NOMO-1 treated with DMSO at 0.1 percent for 48 hours (cell line): ENCODE data around the gene OBSCN.
A peak's percentile ranks its signal among the peaks of the same experiment; 100 is the strongest.

Experiments used
- DNase-seq: peaks from one replicate; lab custom pipeline; 2025; ENCODE audit not compliant: unreplicated experiment; lab: John Stamatoyannopoulos, UW

Gene OBSCN, protein sequence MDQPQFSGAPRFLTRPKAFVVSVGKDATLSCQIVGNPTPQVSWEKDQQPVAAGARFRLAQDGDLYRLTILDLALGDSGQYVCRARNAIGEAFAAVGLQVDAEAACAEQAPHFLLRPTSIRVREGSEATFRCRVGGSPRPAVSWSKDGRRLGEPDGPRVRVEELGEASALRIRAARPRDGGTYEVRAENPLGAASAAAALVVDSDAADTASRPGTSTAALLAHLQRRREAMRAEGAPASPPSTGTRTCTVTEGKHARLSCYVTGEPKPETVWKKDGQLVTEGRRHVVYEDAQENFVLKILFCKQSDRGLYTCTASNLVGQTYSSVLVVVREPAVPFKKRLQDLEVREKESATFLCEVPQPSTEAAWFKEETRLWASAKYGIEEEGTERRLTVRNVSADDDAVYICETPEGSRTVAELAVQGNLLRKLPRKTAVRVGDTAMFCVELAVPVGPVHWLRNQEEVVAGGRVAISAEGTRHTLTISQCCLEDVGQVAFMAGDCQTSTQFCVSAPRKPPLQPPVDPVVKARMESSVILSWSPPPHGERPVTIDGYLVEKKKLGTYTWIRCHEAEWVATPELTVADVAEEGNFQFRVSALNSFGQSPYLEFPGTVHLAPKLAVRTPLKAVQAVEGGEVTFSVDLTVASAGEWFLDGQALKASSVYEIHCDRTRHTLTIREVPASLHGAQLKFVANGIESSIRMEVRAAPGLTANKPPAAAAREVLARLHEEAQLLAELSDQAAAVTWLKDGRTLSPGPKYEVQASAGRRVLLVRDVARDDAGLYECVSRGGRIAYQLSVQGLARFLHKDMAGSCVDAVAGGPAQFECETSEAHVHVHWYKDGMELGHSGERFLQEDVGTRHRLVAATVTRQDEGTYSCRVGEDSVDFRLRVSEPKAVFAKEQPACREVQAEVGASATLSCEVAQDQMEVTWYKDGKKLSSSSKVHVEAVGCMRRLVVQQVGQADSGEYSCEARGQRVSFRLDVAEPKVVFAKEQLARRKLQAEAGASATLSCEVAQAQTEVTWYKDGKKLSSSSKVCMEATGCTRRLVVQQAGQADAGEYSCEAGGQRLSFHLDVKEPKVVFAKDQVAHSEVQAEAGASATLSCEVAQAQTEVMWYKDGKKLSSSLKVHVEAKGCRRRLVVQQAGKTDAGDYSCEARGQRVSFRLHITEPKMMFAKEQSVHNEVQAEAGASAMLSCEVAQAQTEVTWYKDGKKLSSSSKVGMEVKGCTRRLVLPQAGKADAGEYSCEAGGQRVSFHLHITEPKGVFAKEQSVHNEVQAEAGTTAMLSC (N-terminal part only)

DNA sequence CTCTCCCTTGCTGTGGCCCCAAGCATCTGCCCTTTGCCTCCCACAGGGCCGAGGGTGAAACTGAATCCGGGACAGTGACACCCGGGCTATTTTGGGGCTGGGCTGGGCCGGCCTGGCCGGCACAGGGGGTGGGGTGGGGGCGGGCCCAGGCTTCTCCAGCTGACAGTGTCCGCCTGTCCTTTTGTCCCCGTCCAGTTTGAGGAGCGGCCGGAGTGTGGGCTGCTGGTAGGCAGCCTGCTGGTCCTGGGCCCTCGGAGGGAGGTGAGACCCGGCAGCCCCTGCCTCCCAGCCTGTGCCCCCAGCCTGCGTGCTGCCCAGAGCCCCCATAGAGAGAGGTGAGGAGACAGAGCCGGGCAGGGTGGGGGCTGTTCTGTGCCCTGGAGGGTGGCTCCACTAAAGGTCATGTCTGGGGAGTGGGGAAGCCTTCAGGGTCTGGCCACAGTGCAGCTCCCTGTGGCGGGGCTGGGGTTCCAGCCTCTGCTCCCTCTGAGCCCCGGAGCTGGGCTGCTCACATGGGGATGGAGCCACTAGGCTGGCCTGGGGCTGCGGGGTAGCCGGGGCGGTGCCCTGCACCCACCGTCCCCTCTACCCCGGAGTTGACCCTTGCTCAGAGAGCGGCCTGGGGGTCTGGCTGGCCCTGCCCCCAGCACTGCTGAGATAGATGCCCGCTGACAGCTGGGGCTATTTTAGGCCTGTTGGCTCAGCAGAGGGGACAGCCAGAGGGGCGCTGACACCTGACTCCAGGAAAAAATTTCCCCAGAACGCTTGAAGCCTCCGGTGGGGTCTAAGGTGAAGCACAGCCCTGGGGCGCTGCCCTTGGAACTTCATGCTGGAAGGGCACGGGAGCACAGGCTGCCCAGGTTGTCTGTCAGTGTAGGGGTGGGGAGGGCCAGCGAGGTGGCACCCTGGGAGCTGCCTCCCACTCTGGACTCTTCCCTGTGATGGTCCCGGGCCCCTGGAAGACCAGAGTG lies at the start of gene OBSCN:
Gene OBSCN (plus strand): TSS at position 194 of the 971 bp plus-strand sequence. CDS start 3,740 bp downstream, outside the sequence.
- no peak for DNase-seq

DNA sequence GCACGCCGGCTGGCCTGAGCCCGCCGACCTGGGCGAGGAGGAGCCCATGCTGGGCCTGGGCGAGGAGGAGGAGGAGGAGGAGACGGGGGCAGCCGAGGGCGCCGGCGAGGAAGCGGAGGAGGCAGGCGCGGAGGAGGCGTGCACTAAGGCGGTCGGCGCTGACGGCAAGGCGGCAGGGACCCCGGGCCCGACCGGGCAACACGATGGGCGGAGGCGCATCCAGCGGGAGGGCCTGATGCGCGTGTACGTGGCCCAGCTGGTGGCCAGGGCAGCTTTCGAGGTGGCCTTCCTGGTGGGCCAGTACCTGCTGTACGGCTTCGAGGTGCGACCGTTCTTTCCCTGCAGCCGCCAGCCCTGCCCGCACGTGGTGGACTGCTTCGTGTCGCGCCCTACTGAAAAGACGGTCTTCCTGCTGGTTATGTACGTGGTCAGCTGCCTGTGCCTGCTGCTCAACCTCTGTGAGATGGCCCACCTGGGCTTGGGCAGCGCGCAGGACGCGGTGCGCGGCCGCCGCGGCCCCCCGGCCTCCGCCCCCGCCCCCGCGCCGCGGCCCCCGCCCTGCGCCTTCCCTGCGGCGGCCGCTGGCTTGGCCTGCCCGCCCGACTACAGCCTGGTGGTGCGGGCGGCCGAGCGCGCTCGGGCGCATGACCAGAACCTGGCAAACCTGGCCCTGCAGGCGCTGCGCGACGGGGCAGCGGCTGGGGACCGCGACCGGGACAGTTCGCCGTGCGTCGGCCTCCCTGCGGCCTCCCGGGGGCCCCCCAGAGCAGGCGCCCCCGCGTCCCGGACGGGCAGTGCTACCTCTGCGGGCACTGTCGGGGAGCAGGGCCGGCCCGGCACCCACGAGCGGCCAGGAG lies 49.5 kb upstream of the OBSCN start:
- no peak for DNase-seq

DNA sequence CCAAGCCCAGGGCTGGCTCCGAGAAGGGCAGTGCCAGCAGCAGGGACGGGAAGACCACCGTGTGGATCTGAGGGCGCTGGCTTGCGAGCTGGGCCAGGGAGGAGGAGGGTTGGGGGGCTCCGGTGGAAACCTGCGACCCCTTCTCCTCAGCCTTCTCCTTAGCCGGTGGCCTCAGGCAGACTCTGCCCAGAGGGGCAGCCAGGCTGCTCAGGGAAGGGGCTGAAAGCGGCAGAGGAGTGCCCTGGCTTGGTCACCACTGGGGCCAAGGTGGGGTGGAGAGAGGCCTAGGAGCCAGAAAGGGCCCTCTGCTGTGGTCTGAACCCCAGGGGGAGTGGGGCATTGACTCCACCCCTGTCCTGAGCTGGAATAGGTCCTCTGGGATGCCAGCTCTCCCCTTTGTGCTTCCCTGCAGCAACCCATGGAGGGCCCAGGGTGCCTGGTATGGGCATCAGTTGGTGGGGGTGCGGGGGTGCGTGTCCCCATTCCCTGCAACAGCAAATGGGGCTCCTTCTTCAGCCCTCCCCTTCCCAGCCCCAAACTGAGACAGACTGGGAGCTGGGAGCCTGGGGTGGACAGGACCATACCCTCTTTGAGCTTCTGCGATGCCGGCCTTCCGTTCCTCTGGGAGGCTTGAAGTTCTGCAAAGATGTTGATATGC lies 48.7 kb upstream of the OBSCN start:
- DNase-seq, result no peak

DNA sequence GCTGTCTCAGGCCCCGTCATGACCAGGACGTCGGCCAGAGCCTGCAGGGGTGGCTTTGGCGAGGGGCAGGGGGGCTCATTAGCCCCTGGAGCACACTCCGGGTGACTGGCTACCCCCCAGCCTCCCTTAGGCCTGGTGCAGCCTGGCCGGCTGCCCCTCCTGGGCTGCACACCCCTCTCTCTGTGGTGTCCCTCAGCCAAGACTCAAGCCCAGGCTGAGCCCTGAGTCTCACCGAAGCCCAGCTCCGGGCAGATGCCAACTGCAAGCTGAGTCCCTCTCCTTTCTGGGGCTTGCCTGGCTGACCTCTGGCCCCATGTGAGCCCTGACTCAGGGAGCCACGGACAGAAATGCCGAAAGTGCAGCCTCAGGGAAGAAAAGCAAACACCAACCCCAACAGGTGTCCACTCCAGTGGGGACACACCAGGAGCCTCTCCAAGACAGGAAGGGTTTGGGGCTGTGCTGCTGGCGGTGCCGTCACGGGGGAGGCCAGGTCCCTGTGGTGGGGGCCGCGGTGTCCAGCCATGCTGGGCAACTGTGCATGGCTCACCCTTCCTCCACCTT lies 47.6 kb upstream of the OBSCN start:
- DNase-seq, result no peak

DNA sequence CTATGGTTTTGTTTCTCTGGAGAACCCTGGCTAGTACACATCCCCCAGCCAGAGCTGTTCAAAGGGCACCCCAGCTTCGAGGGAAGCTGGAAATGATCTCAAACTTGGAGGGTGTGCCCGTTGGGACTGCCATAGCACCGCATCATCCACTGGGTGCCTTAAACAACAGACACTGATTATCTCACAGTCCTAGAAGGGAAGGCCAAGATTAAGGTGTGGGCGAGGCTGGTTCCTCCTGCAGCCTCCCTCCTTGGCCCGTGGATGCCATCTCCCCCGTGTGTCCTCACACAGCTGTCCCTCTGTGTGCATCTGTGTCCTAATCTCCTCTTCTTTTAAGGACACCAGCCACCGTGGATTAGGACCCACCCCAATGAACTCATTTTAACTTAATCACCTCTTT lies 46.5 kb upstream of the OBSCN start:
- DNase-seq, result no peak

DNA sequence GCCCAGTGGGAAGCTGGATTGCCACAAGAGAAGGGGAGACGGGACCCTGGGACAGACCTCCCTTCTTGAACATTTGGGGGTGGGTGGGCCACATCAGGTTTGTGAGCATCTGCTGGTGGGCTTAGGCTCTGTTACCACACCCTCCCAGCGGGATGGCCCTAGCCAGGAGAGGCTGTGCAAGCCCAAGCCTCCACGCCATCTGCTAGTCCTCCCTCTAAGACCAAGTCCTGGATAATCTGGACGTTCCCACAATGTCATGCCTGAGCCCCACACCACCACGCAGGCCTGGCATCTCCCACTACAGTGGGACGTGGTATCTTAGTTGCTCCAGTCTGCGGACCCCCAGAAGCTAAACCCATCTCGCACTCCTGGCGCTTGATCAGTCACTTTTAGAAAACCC lies 46.0 kb upstream of the OBSCN start:
- DNase-seq, result no peak

DNA sequence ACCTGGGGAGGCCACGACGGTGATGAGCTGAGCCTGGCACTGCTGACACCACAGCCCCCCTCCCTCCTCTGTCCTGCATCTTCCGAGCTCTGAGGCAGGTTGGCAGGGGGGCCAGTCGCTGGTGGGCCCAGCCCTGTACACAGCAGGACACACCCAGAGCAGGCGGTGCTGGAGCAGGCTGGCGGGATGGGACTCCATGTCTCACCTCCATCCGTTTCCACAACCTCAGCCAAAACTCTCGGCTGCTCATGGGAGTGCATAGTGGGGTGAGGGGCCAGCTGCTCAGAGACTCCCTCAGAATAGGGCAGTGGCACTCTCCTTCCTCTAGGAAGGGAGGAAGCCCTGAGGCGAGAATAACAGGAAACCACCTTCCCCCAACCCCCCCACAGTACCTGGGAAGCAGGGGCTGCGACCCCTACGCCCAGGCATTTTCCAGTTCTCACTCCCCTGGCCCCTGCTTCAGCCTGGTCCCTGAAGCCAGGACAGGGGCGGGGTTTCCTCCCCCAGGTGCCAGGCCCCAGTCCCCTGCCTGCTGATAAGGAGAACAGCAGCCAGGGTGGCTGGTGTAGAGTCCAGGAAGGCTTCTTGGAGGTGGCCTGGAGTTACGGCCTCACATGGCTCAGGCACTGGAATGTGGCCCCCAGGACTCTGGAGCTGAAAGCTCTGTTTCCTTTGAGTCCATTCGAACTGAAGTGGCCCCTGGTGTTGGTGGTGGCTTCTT lies 45.4 kb upstream of the OBSCN start:
- DNase-seq, result no peak

DNA sequence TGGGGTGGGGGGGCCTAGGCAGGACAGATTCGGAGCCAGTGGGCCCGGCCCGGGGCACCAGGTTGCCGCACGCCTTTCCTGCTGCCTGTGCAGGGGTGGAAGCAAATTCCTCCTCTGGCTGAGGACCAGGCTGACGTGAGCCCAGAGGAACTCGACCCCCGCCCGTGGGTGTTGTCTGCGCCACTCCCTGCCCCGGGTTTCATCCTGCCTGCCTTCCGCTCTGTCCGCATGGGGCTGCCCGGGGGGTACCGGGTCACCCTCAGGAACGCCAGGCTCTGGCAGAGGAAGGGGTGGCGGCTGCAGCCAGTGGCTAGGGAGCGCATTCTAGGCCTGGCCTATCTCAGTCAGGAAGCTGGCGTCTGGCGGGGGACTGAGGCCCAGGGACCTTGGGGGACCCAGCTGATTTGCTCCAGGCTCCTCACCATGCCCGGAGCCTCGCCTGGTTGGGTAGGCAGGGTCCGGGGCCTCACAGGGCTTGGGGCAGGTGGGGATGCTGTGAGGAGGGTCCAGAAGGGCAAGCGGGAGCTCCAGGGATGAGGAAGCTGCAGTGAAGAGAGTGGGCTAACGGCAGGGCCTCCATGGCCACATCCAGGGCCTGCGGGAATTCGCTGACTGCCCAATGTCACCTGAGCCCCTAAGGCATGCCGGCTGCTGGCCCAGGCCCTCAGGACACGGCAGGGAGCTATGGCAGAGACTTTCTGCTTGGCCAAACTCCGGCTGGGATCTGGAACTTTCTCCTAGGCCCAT lies 44.7 kb upstream of the OBSCN start:
- DNase-seq, result no peak

DNA sequence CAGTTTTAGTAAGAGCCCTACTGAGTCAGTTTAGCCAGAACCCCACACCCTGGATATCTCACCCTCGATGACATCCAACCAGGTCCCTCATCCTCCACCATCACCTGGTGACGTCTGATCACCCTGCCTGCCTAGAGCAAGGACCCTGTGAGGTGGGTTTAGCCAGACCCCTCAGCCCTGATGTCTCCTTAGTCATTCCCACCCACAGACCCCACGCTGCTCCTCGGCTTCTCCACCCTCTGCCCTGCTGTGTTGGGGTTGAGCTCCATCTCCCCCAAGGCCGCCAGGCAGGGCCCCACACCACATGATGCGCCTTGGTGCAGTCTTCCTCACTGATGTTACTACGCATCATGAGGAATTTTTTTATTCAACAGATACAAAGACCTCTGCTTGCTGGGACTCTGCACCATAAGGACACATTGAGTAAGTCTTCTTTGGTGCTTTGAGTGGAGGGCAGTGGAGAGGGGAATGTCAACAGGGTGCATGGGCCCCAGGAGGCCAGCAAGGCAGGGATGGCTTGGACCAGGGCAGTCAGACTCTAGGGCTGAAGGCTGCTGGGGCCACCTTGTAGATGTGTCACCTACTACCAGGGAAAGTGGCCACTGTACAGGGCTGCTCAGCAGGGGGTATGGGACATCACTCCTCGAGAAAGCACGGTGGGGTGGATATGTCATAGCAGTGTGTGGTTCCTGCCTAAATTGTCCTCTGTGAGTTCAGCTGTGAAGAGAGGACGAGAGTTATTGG lies 43.9 kb upstream of the OBSCN start:
- no peak for DNase-seq

DNA sequence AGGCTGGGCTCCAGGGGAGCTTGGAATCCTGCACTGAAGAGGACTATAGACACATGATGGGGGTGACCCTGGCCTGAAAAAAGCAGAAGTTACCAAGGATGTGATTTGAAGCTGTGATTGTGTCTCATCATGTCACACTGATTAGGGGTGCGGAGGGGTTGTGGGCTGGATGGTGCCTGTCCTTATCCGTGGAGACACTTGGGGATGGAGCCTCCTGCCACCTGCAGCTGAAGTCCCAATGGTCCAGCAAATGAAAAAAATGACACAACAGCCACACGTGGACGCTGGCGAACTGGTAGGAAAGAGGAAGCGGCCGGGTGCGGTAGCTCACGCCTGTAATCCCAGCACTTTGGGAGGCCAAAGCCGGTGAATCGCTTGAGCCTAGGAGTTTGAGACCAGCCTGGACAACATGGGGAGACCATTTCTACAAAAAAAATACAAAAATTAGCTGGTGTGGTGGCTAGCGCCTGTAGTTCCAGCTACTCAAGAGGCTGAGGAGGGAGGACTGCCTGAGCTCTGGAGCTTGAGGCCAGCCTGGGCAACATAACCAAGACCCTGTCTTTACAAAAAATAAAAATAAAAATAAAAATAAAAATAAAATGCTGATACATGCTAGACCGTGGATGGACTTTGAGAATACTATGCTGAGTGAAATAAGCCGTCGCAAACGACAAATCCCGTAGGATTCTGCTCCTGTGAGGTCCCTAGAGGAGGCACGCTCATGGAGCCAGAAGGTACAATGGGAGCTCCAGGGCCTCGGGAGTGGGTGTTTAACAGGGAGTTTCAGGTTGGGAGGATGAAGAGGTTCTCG lies 43.1 kb upstream of the OBSCN start:
- peak; percentile 81 for DNase-seq

DNA sequence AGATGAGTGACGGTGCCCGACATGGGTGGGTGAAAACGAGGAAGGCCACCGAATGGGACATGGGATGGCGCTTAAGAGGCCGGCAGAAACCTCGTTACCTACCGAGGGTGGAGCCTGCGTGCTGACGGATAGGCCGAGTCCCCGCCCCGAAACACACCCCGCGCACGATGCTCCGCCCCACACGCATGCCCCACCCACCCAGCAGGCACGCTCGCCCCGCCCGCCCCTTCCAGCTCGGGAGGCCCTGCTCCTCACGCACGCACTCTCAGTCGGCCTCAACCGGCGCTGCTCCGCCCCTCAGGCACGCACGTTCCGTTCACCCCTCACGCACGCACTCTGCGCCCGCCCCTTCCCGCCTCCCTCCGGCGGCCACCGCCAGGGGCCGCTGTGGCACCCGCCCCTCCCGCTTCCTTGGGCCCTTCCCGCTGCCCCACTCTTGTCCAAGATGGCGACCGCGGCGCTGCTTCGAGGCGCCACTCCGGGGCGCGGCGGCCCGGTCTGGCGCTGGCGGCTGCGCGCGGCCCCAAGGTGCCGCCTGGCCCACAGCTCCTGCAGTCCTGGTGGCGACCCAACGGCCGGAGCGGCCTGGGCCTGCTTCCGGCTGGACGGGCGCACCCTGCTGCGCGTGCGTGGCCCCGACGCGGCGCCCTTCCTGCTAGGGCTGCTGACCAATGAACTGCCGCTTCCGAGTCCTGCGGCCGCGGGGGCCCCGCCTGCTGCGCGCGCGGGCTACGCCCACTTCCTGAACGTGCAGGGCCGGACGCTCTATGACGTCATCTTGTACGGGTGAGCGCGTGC lies 42.3 kb upstream of the OBSCN start, which contains the start of gene IBA57:
Gene IBA57 (plus strand): TSS at position 433 of the 798 bp plus-strand sequence. CDS start 13 bp downstream, at position 446.
- peak; percentile 96 for DNase-seq

DNA sequence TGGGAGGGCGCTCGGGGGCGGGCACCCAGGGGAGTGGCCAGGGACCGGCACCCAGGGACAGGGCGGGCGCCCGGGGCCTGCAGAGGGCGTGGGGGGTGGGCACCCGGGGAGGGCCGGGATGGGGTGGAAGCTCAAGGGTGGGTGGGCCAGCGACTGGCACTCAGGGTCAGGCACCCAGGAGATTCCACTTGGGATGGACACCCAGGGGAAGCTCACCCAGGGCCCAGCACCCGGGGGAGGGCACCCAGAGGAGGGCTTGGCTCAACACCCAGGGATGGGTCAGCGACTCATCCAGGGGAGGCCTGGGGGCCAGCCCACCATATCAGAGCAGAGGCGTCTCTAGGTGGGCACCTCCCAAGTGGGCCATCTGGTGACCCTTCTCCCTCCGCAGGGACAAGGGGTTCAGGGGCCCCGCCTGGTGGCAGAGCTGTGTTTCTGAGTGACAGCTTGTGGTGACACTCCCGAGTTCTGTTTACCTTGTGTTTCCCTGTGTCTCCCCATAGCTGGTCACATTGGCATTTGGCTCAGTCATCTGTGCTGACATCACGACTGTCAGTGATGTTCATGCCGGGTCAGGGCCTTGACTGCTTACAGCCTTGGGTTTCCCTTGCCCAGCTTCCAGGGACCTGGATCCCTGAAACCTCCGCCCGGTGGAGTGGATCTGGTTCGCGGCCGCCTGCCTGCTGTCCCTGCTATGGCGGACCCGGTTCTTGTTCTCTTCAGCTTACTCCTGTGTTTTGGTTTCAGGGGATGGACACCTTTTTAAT lies 41.5 kb upstream of the OBSCN start:
- DNase-seq, result peak; percentile 46

DNA sequence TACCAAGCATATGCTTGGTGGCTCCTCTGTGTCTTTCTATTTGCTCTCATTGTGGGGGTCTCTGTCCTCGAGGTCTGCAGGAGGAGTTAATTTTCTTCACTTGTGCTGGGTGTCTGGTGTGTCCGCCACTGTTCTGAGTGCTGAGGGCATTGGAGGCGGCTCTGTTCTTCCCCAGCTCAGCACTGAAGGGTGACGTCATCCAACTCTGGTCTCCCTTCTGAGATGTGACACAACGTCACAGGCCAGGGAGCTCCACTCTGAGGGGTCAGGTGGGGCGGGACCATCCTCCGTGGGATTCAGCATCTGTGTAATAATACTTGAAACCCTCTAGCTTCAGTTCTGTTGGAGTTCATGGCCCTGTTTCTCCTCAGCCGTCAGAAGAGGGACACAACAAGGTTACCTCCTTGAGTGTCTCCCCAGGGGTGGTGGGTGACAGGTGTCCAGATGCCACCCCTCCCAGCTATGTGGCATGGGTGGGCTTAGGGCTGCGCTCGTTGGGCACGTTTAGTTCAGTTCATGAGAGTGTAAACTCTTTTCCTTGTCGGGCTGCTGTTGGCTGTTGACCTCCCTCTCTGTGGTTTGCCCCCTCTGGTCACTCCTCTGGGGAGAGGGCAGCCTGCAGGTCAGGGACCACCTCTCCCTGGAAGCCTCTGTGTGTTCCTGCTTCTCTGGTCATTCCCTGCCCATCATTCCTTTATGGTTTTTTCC lies 39.1 kb upstream of the OBSCN start:
- DNase-seq, result no peak
